Fibroblast of skin of left biceps (primary cell): ENCODE results near the gene GPR101.

Source experiments
- DNase-seq, 2 experiments: peaks; one replicate each; pipeline ENCODE4 v3.0.0-alpha.2; 2013; ENCODE audit warnings: low read depth in 2 of 2

The GPR101 gene, protein sequence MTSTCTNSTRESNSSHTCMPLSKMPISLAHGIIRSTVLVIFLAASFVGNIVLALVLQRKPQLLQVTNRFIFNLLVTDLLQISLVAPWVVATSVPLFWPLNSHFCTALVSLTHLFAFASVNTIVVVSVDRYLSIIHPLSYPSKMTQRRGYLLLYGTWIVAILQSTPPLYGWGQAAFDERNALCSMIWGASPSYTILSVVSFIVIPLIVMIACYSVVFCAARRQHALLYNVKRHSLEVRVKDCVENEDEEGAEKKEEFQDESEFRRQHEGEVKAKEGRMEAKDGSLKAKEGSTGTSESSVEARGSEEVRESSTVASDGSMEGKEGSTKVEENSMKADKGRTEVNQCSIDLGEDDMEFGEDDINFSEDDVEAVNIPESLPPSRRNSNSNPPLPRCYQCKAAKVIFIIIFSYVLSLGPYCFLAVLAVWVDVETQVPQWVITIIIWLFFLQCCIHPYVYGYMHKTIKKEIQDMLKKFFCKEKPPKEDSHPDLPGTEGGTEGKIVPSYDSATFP

DNA sequence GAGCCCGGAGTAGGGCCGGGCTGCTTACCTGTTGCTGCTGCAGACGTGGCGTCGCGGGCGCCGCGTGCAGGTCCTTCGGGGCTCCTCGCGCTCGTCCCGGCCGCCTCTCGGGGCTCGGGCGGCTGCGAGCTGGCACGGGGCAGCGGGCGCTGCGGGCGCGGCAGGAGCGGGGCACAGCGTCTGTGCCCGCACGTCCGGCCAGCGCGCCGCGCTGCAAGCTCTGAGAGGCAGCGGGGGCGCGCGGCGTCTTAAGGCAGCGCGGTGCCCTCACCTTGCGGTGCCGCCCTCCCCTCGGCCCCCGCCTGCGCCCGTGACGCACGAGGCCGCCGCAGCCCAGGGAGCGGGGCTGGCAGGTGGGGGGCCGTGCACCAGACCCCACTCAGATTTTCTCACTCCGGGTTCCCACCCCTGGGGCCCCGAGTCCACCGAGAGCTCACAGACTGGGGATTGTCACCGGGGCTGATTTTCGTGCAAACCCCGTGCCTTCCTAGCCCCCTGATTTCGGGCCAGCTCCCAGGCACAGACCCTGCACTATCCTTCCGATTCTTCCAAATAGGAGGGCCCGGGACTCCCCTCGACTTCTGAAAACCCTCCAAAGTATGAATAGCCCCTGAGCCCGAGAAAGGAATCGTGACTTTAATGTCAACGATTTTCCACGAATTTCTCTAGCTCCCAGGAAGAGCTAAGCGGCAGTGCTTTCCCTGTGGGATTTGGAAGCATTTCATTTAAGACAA is at the start of gene GPR101:
Gene GPR101 (minus strand): TSS at position 222 of the 734 bp plus-strand sequence. CDS start 2,321 bp downstream, outside the sequence.
- no peak for DNase-seq

DNA sequence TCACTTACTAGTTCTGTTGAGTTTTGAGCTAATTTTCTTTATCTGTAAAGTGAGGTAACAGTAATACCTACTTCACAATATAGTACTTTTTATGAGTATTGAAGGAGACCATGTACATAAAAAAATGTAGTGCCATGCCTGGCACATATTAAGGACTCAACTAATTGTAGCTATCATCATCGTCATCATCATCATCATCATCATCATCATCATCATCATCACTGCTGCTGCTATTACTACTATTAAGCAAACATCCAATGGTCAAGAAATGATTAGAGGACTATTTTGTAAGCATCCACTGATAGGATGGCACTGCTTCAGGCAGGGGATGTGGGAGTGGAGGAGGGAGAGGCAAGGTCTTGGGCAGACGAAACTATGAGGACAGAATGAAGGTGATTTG is 47.4 kb upstream of the GPR101 start:
- DNase-seq = no peak

DNA sequence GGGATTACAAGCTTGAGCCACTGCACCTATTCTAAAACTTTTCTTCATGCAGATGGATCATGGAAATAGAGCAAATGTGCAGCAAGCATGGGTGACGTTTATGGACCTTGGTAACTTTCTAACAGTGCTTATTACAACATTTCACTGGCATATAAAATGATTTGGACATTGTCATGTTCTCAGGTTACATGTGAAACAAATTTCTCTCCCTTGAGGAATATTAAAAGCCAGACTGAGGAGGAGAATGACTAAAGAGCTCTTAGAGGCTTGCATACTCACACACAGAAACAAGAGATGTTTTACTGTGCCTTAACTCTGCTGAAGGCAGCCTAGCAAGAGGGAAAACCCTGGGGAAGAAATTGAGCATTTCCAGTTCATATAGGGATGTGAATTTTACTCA is 38.6 kb upstream of the GPR101 start:
- no peak for DNase-seq

DNA sequence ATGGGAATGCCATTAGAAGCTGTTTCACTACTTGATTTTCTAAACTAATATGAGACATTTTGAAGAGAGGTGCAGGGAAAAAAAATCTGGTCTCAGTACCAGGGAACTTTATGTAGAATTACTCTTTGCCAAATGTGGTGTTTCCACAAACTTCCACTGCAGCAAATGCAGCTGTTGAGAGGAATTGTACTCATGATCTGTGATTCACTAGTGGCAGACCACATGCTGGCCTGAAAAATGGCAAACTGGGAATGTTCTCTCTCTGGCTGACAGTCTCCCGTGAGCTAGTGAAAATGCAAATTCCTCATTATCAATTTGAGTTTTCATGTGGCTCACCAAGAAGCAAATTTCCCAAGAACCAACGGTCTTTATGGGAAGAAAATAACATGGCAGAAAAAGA is 37.8 kb upstream of the GPR101 start:
- no peak for DNase-seq

DNA sequence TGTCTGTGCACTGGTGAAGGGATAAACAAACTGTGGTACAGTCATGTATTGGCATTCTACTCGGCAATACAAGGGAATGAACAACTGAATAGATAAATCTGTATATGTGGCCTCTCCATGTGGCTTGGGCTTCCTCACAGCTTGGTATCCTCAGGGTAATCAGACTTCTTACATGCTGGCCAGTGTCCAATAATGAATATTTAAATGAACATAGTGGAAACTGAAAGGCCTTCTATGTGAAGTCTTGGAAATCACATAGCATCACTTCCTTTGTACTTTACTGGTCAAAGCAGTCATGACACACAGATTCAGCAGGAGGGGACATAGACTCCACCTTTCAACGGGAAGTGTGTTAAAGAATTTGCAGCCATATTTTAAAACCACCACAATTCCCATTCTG is 33.4 kb upstream of the GPR101 start:
- DNase-seq = no peak

DNA sequence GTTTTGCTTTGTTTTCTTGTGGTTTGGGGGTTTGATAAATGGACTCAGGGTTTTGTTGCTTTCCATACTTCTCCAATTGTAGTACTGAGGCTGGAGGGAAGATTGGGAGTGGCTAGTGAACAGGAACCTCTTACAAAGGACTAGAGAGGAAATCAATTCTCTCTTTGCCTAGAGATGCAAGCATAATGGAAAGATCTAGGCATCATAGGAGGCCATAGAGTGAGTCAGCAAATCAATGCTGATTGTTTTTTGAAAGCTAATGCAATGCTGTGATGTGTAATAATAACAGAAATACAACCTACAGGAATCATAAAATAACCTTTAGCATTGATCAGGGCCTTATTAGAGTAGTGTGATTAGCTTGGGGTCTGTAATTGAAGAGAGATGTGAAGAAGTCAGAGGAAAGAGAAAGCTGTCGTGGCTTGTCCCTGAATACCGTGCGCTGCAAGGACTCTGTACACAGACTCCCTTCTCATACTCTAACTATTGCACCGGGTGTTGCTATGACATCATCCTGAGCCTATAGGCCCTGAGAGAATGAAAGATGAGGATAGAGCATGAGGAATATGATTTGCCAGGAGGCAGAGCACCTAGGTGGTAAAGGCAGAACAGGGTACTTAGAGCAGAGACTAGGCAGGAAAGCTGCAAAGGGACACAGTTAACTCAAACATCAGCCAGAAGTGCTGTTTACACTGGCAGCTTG is 29.3 kb upstream of the GPR101 start:
- DNase-seq = no peak

DNA sequence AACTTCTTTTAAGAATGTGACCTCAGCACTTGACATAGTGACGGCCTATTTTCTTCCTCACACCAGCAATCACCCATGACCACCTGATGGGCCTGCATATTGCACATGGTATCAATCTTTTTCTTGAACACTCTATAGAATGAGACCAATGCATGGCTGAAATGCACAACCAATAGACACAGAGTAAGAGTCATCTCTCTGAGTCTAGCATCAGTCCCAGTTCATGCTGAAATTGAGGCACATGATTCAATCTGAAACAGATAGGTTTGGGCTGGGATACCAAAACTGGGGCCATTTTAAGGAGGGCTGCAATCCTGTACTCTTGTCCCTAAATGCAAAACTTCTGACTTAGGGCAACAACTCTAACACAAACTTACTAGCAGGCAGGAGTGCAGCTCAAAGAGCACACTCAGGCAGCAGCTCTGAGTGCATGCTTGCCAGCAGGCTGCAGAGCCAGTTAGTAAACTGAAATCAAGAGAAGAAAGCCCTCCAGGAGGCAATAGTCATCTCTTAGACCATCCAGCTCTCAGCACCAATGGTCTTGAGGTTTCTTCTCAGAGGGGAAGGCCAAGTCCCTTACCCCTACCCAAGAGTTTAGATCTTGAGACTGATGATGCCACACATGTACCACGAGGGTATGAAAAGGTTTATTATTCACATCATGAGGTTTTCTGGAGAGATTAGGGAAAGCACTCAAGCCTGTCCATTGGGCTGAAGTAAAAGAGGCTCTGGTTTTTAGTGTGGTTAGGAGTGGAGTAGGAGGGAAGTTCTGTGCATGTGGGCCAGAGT is 24.7 kb upstream of the GPR101 start:
- DNase-seq = no peak

DNA sequence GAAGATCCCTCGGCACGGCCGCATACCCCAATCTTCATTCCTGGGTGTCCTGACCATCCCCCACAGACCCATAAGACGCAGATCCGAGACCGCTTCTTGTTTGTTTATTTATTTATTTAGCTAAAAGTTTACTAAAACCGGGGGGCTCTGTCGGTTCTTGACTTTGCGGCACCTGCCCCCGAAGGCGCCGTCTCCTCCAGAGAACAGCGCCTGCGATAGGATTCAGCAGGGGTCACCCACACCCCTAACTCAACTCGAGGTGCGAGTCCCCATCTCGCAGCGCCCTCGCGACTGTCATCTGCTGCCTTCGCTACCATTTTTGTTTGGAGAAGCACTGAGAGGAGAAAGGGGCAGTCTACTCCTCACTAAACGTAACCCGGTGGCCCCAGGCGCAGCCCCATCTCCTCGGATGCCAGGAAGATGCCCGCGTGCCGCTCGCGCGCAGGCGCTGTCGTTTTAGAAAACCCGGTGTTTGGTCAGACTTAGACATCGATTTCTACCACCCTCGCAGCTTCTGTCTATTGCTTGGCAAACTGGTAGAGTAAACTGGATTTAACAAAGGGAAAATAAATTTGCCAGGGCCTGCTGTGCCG is 18.9 kb upstream of the GPR101 start:
- DNase-seq = no peak

DNA sequence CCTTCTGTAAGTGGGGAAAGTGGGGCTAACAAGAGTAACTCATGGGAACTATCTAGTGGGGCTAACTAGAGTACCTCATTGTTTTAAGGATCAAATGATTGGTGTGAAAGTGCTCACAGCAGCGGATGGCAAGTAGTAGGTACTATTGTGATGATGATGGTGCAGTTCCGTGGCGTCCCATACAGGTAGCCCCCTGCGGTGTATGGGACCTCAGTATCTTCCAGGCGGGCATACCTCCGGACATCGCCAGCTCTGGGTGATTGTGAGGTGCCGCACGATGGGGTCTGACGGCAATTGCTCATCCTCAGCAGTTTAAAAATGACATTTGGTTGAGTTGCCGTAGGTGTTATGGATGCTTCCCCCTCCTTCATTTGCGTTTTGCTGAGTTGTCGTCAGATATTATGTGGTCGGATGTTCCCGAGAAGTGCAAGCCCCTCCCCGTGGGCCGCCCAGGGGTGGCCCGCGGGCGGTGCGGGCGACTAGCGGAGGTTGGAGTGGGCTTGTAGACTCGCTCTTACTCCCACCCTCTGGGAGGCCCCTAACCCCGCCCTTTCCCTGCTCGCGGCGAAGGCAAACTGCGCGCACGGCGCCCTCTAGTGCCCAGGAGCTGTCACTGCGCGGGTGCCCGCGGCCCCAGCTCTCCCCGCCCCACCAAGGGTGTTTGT is 18.3 kb upstream of the GPR101 start:
- peak in 1 of 2 experiments; percentile 3 for DNase-seq

DNA sequence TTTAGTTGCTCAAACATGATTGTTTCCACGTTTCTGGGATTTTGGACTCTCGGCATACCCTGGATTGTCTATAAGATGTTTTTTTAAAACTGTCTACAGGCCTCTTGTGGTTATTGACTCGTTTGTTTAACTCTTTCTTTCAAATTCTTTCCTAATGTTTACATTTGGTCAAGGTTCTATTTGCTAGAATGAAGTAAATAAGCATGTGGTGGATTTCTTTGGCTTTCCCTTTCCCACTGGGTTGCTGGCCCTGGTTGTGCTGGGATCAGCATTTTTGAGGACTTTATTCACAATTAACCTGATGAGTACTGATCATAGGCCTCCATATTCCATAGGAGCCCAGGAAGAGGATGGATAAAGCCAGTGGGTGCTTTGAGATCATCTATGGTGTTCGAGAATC is 11.1 kb upstream of the GPR101 start:
- no peak for DNase-seq

DNA sequence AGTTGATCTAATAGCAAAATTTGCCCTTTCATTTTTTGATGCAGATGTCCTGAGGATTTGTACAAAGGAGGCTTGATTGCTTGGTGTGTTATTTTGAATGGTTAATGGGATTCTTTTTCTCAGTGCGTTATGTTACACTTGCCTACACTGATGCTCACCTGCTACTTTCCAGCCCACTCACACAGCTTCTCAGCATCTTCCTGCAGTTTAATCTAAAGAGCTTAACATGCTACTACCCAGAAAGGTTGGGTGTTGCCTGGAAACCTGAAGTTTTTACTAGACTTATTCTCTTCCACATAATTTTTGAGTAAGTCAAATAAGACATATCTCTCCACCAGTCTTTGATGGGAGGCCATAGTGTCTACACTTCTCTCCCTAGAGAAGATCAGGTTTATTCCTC is 9.9 kb upstream of the GPR101 start:
- no peak for DNase-seq

DNA sequence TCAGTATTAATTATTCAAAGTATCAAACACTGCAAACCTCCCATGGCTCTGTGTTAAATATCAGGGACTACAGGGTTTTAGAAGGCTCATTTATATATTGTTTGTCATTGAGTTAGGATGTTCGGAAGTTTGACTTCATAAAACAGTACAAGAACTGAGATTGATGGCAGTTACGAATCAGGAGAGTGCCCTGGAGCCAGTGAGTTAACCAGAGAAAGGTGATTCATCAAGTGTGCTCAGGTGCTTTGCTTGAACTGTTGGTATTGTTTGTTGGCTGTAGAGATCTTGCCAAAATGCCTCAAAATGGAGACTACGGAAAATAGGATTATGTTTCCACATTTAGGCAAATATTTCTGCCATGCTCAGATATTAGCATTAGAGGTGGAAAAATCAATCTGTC is 7.5 kb upstream of the GPR101 start:
- no peak for DNase-seq

DNA sequence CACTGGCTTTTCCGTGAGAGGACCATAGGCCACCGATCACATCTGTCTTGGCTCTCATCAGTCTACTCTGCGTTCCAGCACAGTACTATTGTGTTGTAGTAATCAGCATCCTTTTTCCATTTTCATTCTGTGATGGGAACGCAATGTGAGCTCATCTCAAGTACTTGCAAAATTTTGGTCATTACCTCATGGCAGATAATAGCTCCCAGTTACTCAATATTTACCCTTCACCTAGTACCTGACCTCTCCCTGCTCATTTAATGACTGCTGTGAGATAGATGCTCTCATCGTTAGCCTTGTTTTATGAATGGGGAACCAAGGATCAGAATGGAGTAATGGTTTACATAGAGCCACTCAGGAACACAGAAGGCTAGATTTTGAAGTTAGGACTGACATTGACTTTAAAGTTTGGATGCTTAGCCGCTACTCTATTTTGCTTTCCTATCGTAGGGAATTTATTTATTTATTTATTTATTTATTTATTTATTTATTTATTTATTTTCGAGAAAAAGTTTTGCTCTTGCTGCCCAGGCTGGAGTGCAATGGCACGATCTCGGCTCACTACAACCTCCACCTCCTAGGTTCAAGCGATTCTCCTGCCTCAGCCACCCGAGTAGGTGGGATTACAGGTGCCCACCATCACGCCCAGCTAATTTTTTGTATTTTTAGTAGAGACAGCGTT is 6.5 kb upstream of the GPR101 start:
- no peak for DNase-seq

DNA sequence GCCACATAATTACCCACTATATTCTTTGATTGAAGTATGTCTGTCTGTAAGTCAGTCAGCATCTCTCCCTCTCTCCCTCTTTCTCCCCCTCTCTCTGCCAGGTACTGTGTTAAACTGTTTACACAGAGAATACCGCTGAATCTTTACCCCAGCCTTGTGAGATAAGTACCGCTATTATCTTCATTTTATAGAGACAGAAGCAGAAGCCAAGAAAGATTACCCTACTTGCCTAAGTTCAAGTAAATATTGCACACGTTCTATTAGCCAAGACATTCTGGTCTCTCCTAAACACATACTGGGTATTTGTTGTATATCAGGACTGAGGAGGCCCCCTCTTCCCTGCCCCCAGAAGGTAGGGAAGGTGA is 695 bp upstream of the GPR101 start:
- no peak for DNase-seq

DNA sequence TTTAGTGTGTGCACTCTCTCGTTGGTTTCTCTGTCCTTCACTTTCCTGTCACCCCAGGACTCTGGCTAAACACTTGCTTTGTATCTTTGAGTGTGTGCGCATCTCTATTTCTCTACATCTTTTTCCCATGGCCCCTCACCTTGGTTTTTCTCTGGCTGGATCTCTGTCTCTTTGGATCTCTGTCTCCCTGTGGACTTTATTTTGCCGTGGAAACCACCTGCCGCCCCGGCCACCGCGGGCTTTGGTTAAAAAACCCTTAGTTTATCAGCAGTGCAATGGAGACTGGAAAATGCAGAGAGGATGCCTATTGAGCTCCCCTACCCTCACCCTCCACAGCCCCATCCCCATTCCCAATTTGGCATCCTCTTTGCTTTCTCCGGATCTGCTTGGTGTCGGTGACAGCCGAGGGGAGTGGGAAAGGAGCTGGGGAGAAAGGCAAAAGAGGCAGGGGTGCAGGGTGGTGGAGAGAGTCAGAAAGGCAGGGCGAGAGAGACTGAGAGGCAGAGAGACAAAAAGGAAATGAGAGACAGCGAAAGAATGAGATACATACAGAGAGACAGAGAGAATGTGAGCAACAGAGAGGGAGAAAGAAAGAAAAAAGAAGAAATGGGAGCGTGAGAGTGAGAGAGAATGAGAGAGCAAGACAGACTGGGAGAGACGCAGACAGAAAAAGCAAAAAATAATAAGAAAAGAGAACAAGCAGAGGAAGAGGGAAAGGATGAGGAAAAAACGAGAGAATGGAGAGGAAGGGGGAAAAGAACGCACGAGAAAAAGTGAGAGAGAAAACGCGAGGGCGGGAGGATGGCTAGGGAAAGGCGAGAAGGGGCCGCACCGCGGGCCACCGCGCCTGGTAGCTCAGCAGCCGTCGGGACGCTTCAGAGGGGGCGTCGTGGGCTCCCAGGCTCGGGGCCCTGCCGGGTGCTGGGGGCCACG is 688 bp downstream of the GPR101 start:
- no peak for DNase-seq

DNA sequence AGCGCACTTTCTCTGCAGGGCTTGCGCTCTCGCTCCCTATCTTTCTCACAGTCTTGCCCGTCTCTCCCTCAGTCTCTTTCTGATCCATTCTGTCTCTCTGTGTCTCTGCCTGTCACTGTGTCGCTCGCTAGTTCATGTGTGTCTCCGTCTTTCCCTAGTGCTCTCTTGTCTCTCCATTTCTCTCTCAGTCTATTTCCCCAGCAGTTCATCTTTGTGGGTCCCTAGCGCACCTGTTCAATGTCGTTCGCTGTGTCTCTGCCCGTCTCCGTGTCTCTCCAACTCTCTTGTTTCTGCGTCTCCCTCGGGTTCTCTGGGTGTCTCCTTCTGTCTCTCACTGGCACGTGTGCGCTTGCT is 1.5 kb downstream of the GPR101 start:
- no peak for DNase-seq

DNA sequence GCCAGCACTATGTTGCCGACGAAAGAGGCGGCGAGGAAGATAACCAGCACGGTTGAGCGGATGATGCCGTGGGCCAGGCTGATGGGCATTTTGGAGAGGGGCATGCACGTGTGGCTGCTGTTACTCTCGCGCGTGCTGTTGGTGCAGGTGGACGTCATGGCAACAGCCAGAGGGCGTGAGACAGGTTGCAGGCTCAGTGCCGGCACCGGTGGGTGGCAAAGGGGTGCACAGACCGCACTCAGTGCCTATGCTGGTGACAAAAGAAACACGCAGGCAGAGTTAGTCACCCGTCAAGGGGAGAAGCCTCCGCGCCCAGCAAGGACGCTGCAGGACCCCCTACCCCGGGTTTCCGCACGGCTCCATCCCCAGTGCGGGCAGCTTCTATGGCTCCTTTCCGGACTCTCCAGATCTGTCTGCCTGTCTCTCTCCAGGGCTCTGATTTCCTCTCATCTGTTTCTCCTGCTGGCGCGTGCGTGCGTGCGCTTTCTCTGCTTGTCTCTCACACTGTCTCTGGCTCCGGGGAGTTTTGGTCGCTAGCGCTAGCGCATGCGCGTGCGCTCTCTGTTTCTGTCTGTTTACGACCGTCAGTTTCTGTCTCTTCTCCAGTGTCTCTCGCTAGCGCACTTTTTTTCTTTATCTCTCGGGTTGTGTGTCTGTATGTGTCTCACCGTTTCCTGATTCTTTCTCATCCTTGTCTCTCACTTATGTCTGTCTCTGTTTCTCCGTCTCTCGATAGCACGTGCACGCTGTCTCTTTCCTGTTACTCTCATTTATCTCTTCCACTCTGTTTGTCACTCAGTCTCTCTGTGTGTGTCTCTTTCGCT is 2.1 kb downstream of the GPR101 start:
- peak in 1 of 2 experiments; percentile 4 for DNase-seq

DNA sequence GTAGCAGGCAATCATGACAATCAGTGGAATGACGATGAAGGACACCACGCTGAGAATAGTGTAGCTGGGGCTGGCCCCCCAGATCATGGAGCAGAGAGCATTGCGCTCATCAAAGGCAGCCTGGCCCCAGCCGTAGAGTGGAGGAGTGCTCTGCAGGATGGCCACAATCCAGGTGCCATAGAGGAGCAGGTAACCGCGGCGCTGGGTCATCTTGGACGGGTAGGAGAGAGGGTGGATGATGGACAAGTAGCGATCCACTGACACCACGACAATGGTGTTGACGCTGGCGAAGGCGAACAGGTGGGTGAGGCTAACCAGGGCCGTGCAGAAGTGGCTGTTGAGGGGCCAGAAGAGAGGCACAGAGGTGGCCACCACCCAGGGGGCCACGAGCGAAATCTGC is 2.8 kb downstream of the GPR101 start:
- DNase-seq = no peak
